ENCODE results near the gene TMEM212.

DNA sequence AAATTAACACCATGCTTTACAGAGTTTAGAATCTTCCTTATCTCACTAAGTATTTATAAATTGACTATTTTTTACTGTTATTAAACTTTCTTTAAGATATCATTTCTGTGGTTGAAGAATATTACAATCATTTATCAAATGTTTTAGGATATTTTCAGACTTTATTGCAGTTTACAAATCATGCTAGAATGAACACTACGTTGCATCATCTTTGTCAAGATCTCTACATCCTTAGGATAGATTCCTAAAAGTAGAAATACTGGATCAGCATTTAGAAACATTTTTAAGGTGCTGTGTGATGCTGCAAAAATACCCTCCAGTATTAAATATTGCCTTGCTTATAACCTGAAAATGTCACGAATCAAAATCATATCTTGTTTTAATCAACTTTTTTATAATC is 30.3 kb upstream of the TMEM212 start:
- TF ChIP-seq, protein P1, sequence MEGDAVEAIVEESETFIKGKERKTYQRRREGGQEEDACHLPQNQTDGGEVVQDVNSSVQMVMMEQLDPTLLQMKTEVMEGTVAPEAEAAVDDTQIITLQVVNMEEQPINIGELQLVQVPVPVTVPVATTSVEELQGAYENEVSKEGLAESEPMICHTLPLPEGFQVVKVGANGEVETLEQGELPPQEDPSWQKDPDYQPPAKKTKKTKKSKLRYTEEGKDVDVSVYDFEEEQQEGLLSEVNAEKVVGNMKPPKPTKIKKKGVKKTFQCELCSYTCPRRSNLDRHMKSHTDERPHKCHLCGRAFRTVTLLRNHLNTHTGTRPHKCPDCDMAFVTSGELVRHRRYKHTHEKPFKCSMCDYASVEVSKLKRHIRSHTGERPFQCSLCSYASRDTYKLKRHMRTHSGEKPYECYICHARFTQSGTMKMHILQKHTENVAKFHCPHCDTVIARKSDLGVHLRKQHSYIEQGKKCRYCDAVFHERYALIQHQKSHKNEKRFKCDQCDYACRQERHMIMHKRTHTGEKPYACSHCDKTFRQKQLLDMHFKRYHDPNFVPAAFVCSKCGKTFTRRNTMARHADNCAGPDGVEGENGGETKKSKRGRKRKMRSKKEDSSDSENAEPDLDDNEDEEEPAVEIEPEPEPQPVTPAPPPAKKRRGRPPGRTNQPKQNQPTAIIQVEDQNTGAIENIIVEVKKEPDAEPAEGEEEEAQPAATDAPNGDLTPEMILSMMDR (IDR thresholded peaks at IDR 0.05), result no peak
- TF ChIP-seq EZH2phosphoT487 (IDR thresholded peaks at IDR 0.05), result no peak
- TF ChIP-seq EZH2 (IDR thresholded peaks at IDR 0.05), result no peak

Measured in neural progenitor cell (in vitro differentiated cells).